Activated CD4-positive, alpha-beta T cell treated with anti-CD3 and anti-CD28 coated beads, Interleukin-2, amount 50 U/mL, for 16 hours (primary cell): ENCODE measurements around the gene MRPL23.

Experiments used
- DNase-seq: peaks from one replicate; pipeline ENCODE4 v3.0.0-alpha.2; 2020

MRPL23 gene

GRCh38 chr11:1921574-1922141 is 25.5 kb upstream of the MRPL23 start:
- no peak for DNase-seq

GRCh38 chr11:1922481-1923081 is 24.6 kb upstream of the MRPL23 start:
- no peak for DNase-seq

GRCh38 chr11:1923201-1923956 is 23.8 kb upstream of the MRPL23 start:
- DNase-seq: no peak

- DNase-seq: no peak
Measured at GRCh38 chr11:1924181-1924580, 23.0 kb upstream of the MRPL23 start.

- DNase-seq: no peak
Measured at GRCh38 chr11:1924646-1925372, 22.3 kb upstream of the MRPL23 start.

GRCh38 chr11:1925373-1926155 is 21.6 kb upstream of the MRPL23 start:
- no peak for DNase-seq

GRCh38 chr11:1926156-1927025 is 20.7 kb upstream of the MRPL23 start:
- DNase-seq: no peak

GRCh38 chr11:1927026-1927847 is 19.9 kb upstream of the MRPL23 start:
- DNase-seq: no peak

- no peak for DNase-seq
Measured at GRCh38 chr11:1927848-1928469, 19.2 kb upstream of the MRPL23 start.

GRCh38 chr11:1928470-1928890 is 18.7 kb upstream of the MRPL23 start:
- DNase-seq: no peak

GRCh38 chr11:1928891-1929541 is 18.1 kb upstream of the MRPL23 start:
- no peak for DNase-seq

GRCh38 chr11:1929621-1930461 is 17.3 kb upstream of the MRPL23 start:
- DNase-seq: no peak

GRCh38 chr11:1930462-1930830 is 16.7 kb upstream of the MRPL23 start:
- DNase-seq: no peak

- DNase-seq: no peak
Measured at GRCh38 chr11:1931341-1932104, 15.6 kb upstream of the MRPL23 start.

- DNase-seq: no peak
Measured at GRCh38 chr11:1932105-1932480, 15.0 kb upstream of the MRPL23 start.

- DNase-seq: no peak
Measured at GRCh38 chr11:1932681-1933080, 14.5 kb upstream of the MRPL23 start.

GRCh38 chr11:1933416-1934334 is 13.5 kb upstream of the MRPL23 start:
- no peak for DNase-seq
